Myocyte (in vitro differentiated cells): ENCODE data around the gene MYO7B. TPM values are rescaled to one million over a fixed set of nuclear protein-coding genes. Genes with fewer than 3 reads are reported as not detected.
A peak's percentile ranks its signal among the peaks of the same experiment; 100 is the strongest.

ENCODE experiments used
- DNase-seq: peaks from one replicate; pipeline ENCODE4 v3.0.0-alpha.2; 2012; ENCODE audit warnings: low read depth
- total RNA-seq: library from RNA; depleted of rRNA; stranded (reverse); fragments of >200 nt; gene quantifications from 2 replicates; pipeline ENCODE4 v1.2.3, GENCODE V29; 2014

MYO7B gene
- total RNA-seq, 1 donor from 2014 or later, result not detected

- peak; percentile 47 for DNase-seq
Observed at GRCh38 chr2:127674241-127675209, 139.0 kb downstream of the MYO7B start.

GRCh38 chr2:127675331-127676261 is 140.1 kb downstream of the MYO7B start, which contains the start of gene LIMS2:
TSS of gene LIMS2 (minus strand) at chr2:127675530. CDS start at chr2:127675024, 506 bp downstream.
- DNase-seq, result peak; percentile 73

GRCh38 chr2:127676906-127677305 is 141.4 kb downstream of the MYO7B start:
- DNase-seq, result no peak

GRCh38 chr2:127678531-127678930 is 143.0 kb downstream of the MYO7B start:
- DNase-seq, result no peak

GRCh38 chr2:127678991-127679390 is 143.5 kb downstream of the MYO7B start:
- DNase-seq, result no peak

- DNase-seq, result no peak
Observed at GRCh38 chr2:127679680-127680361, 144.3 kb downstream of the MYO7B start.

GRCh38 chr2:127680706-127681287 is 145.3 kb downstream of the MYO7B start:
- DNase-seq, result no peak

GRCh38 chr2:127681288-127681804 is 145.9 kb downstream of the MYO7B start:
- DNase-seq, result peak; percentile 59

- DNase-seq, result no peak
Observed at GRCh38 chr2:127681976-127682857, 146.7 kb downstream of the MYO7B start.

GRCh38 chr2:127683056-127683455 is 147.6 kb downstream of the MYO7B start:
- DNase-seq, result no peak

GRCh38 chr2:127683757-127684156 is 148.3 kb downstream of the MYO7B start:
- DNase-seq, result peak; percentile 71

- DNase-seq, result no peak
Observed at GRCh38 chr2:127685410-127686080, 150.1 kb downstream of the MYO7B start.

Other genes starting within 250 kb of the MYO7B start
- 34.7 and 34.9 TPM in 2 replicates for gene ERCC3, start 241.5 kb upstream of the MYO7B start, total RNA-seq
- gene MAP3K2, start 147.7 kb upstream of the MYO7B start, total RNA-seq, result 41.5 and 48.9 TPM in 2 replicates
- gene PROC, start 117.3 kb upstream of the MYO7B start, total RNA-seq, result not detected in 2 replicates
- gene IWS1, start 9.2 kb upstream of the MYO7B start, total RNA-seq, result 56.3 and 71.7 TPM in 2 replicates
- gene GPR17, start 110.5 kb downstream of the MYO7B start, total RNA-seq, result not detected in 2 replicates
- 6.9 and 8.8 TPM in 2 replicates for gene LIMS2, start 139.8 kb downstream of the MYO7B start, total RNA-seq
- 8.3 and 10.5 TPM in 2 replicates for gene SFT2D3, start 165.8 kb downstream of the MYO7B start, total RNA-seq